ENCODE measurements around the gene MRPL49.

- no peak for TF ChIP-seq CTCF (IDR thresholded peaks at IDR 0.05)
- TF ChIP-seq POLR2A (IDR thresholded peaks at IDR 0.05): no peak
Observed at GRCh38 chr11:65152122-65152521, 30.0 kb downstream of the MRPL49 start.
